ENCODE data around the gene ALDH1L2. TPM values are rescaled to one million over a fixed set of nuclear protein-coding genes. Genes with fewer than 3 reads are reported as not detected.
"Not testable (repeated sequence)": the region's sequence is repeated elsewhere in the genome, so short reads cannot be mapped to it uniquely, and the experiment has no call there.

ALDH1L2 gene
- total RNA-seq, 2 experiments from 2014 or later = 1.4 to 2.2 TPM

GRCh38 chr12:104997541-104997940, 86.7 kb downstream of the ALDH1L2 start:
- ChIA-PET CTCF (no interaction called here), POLR2A (no interaction called here)

- ChIA-PET CTCF (interaction anchor here (1.0 kb wide), 1 partner anchor 34 kb away, joined by 3 read pairs; no protein-coding TSS in a partner anchor), POLR2A (no interaction called here)
Measured at GRCh38 chr12:104994336-104994735, 89.9 kb downstream of the ALDH1L2 start.

GRCh38 chr12:104991565-104992128, 92.6 kb downstream of the ALDH1L2 start:
- CTCF ChIA-PET = no interaction called here

GRCh38 chr12:104990950-104991349, 93.3 kb downstream of the ALDH1L2 start:
- CTCF ChIA-PET = no interaction called here
- POLR2A ChIA-PET = interaction anchor here (1.0 kb wide), 1 partner anchor 32 kb away, joined by 3 read pairs; no protein-coding TSS in a partner anchor

More at GRCh38 chr12:104991565-104992128, 92.6 kb downstream of the ALDH1L2 start:
- POLR2A ChIA-PET = no interaction called here

- CTCF ChIA-PET = interaction anchor here (0.8 to 1.1 kb wide), 3 partner anchors 27 to 604 kb away, joined by 3 read pairs; no protein-coding TSS in a partner anchor
- POLR2A ChIA-PET = no interaction called here
Measured at GRCh38 chr12:104986022-104986941, 98.0 kb downstream of the ALDH1L2 start, which contains the start of gene NOPCHAP1. Gene NOPCHAP1, plus strand, starts transcription at chr12:104986316. Its CDS starts 37 bp downstream, at chr12:104986353.

GRCh38 chr12:104985206-104985605, 99.1 kb downstream of the ALDH1L2 start:
- ChIA-PET POLR2A (no interaction called here), CTCF (no interaction called here)

GRCh38 chr12:104977688-104978087, 106.6 kb downstream of the ALDH1L2 start:
- POLR2A ChIA-PET = not testable (repeated sequence)
- CTCF ChIA-PET = interaction anchor here (1.1 kb wide), 1 partner anchor 268 kb away, joined by 3 read pairs; no protein-coding TSS in a partner anchor

GRCh38 chr12:104976703-104977102, 107.6 kb downstream of the ALDH1L2 start:
- POLR2A ChIA-PET = no interaction called here

GRCh38 chr12:104975587-104976343, 108.5 kb downstream of the ALDH1L2 start:
- ChIA-PET CTCF (no interaction called here), POLR2A (no interaction called here)

More at GRCh38 chr12:104976703-104977102, 107.6 kb downstream of the ALDH1L2 start:
- CTCF ChIA-PET = no interaction called here

- CTCF ChIA-PET = no interaction called here
- POLR2A ChIA-PET = no interaction called here
Measured at GRCh38 chr12:104974626-104975290, 109.5 kb downstream of the ALDH1L2 start.

- POLR2A ChIA-PET = no interaction called here
Measured at GRCh38 chr12:104973250-104973649, 111.0 kb downstream of the ALDH1L2 start.

GRCh38 chr12:104971306-104971705, 113.0 kb downstream of the ALDH1L2 start:
- POLR2A ChIA-PET = no interaction called here
- CTCF ChIA-PET = no interaction called here

More at GRCh38 chr12:104973250-104973649, 111.0 kb downstream of the ALDH1L2 start:
- CTCF ChIA-PET = no interaction called here

Other genes starting within 250 kb of the ALDH1L2 start
- 1 to 10 TPM; 7.3 to 8.3 TPM for gene SLC41A2, start 126.2 kb downstream of the ALDH1L2 start, total RNA-seq
- gene NOPCHAP1, start 98.1 kb downstream of the ALDH1L2 start, total RNA-seq = 10 to 100 TPM; 32.7 to 34.2 TPM
- 10 to 100 TPM; 31.1 to 31.3 TPM for gene WASHC4, start 23.3 kb upstream of the ALDH1L2 start, total RNA-seq
- 10 to 100 TPM; 12.2 to 14.4 TPM for gene APPL2, start 151.7 kb upstream of the ALDH1L2 start, total RNA-seq
- 10 to 100 TPM; 63.7 to 63.8 TPM for gene C12orf75, start 246.2 kb upstream of the ALDH1L2 start, total RNA-seq